IMR-90 (cell line): Measurements from ENCODE around the gene SMCHD1. TPM values are rescaled to one million over a fixed set of nuclear protein-coding genes. Genes with fewer than 3 reads are reported as not detected.
"Not testable (repeated sequence)": the region's sequence is repeated elsewhere in the genome, so short reads cannot be mapped to it uniquely, and the experiment has no call there.

Experiments
- ATAC-seq: fragments of 200-7000 bp; cut with Tn5 transposase; 2 replicates; pipeline ENCODE4 v1.9.1; 2020; ENCODE audit warnings: low read depth, mild to moderate bottlenecking, moderate library complexity
- BruUV-seq: library from RNA; stranded (reverse); fragments of 400-500 nt; replicated peaks from 2 replicates; lab custom pipeline; 2021; lab: Mats Ljungman, UMichigan
- CTCF ChIA-PET: fragments of 300-600 bp; formaldehyde crosslinking; extraction: SDS; loops from one replicate; lab custom pipeline; 2021; ENCODE audit warnings: antibody characterized with exemption; lab: Yijun Ruan, JAX
- POLR2A ChIA-PET: fragments of 300-600 bp; sonication (Branson Sonifier 250); formaldehyde crosslinking; loops from one replicate; lab custom pipeline; 2022; ENCODE audit warnings: antibody characterized with exemption; ENCODE audit not compliant: unreplicated experiment; lab: Charles Lee
- DNase-seq: peaks from one replicate; pipeline ENCODE4 v3.0.0; 2013
- H2AFZ ChIP-seq: replicated peaks from 2 replicates; pipeline ENCODE3; 2013; ENCODE audit warnings: low read length, mild to moderate bottlenecking; ENCODE audit not compliant: poor library complexity
- H2AK5ac ChIP-seq: 2 replicates; pipeline ENCODE4 v1.6.1; 2013; ENCODE audit warnings: low read depth, low read length, inconsistent platforms
- H2AK9ac ChIP-seq: replicated peaks from 2 replicates; pipeline ENCODE3; 2013; ENCODE audit warnings: mild to moderate bottlenecking, low read depth, low read length, moderate library complexity; ENCODE audit not compliant: poor library complexity
- H2BK120ac ChIP-seq: 2 replicates; pipeline ENCODE4 v1.6.1; 2013; ENCODE audit warnings: low read depth, low read length, inconsistent platforms
- H2BK15ac ChIP-seq: 3 replicates; pipeline ENCODE4 v1.6.1; 2013; ENCODE audit warnings: low read depth, low read length, inconsistent platforms
- H2BK20ac ChIP-seq: 2 replicates; pipeline ENCODE4 v1.6.1; 2013; ENCODE audit warnings: low read depth, mild to moderate bottlenecking, inconsistent platforms, low read length, moderate library complexity
- H2BK5ac ChIP-seq: 2 replicates; pipeline ENCODE4 v1.6.1; 2013; ENCODE audit warnings: mild to moderate bottlenecking, low read depth, low read length, inconsistent platforms; ENCODE audit not compliant: poor library complexity, severe bottlenecking
- H3K14ac ChIP-seq: replicated peaks from 2 replicates; pipeline ENCODE4 v1.6.1; 2013; ENCODE audit warnings: low read depth, low read length, inconsistent platforms
- H3K18ac ChIP-seq: 2 replicates; pipeline ENCODE4 v1.6.1; 2013; ENCODE audit warnings: low read depth, low read length, control low read depth
- H3K23ac ChIP-seq: 2 replicates; pipeline ENCODE4 v1.6.1; 2013; ENCODE audit warnings: low read depth, low read length, inconsistent platforms
- H3K27ac ChIP-seq: 2 replicates; pipeline ENCODE4 v1.5.1; 2013; ENCODE audit warnings: mild to moderate bottlenecking, control low read depth, low read length; ENCODE audit not compliant: insufficient read depth
- H3K27me3 ChIP-seq: 2 replicates; pipeline ENCODE4 v1.6.1; 2013; ENCODE audit warnings: low read length; ENCODE audit not compliant: control insufficient read depth, insufficient read depth
- H3K36me3 ChIP-seq: 2 replicates; pipeline ENCODE4 v1.6.1; 2013; ENCODE audit warnings: low read length, mixed read lengths; ENCODE audit not compliant: control insufficient read depth, insufficient read depth
- H3K4ac ChIP-seq: 2 replicates; pipeline ENCODE4 v1.6.1; 2013; ENCODE audit warnings: low read depth, low read length, inconsistent platforms
- H3K4me1 ChIP-seq: 2 replicates; pipeline ENCODE4 v1.6.1; 2013; ENCODE audit warnings: low read length, mixed read lengths; ENCODE audit not compliant: control insufficient read depth, insufficient read depth
- H3K4me2 ChIP-seq: 2 replicates; pipeline ENCODE4 v1.6.1; 2013; ENCODE audit warnings: low read depth, mild to moderate bottlenecking, control low read depth, low read length, moderate library complexity
- H3K4me3 ChIP-seq: 2 replicates; pipeline ENCODE4 v1.5.1; 2013; ENCODE audit warnings: low read depth, mild to moderate bottlenecking, control low read depth, low read length, moderate library complexity; ENCODE audit not compliant: insufficient read depth
- H3K56ac ChIP-seq: 2 replicates; pipeline ENCODE4 v1.6.1; 2013; ENCODE audit warnings: low read length, inconsistent platforms; ENCODE audit not compliant: insufficient read depth; ENCODE audit errors: extremely low read depth
- H3K79me1 ChIP-seq, 2 experiments: 2 replicates each; pipeline ENCODE4 v1.6.1; 2013; ENCODE audit warnings: low read length in 2 of 2, inconsistent platforms in 1 of 2, low read depth in 1 of 2
- H3K9ac ChIP-seq: 2 replicates; pipeline ENCODE4 v1.6.1; 2013; ENCODE audit warnings: low read depth, low read length, control low read depth
- H3K9me1 ChIP-seq: 2 replicates; pipeline ENCODE4 v1.6.1; 2013; ENCODE audit warnings: low read length, inconsistent platforms; ENCODE audit not compliant: insufficient read depth
- H3K9me3 ChIP-seq: 2 replicates; pipeline ENCODE4 v1.6.1; 2013; ENCODE audit warnings: low read length; ENCODE audit not compliant: control insufficient read depth, insufficient read depth
- H4K20me1 ChIP-seq: 2 replicates; pipeline ENCODE4 v1.6.1; 2013; ENCODE audit warnings: low read length, inconsistent platforms; ENCODE audit not compliant: insufficient read depth
- H4K5ac ChIP-seq: 2 replicates; pipeline ENCODE4 v1.6.1; 2013; ENCODE audit warnings: mild to moderate bottlenecking, low read depth, low read length, control low read depth
- H4K8ac ChIP-seq, 2 experiments: 2 replicates each; pipeline ENCODE4 v1.6.1; 2013; ENCODE audit warnings: low read depth in 2 of 2, low read length in 2 of 2, control low read depth in 1 of 2, inconsistent platforms in 1 of 2
- H4K91ac ChIP-seq: 2 replicates; pipeline ENCODE4 v1.6.1; 2013; ENCODE audit warnings: low read depth, low read length, inconsistent platforms; ENCODE audit not compliant: insufficient read depth
- dilution Hi-C: fragments of 300-500 bp; cut with HindIII; formaldehyde crosslinking; loops from one replicate; pipeline ENCODE4 v1.14.3; 2018; ENCODE audit warnings: low sequenced_read_pairs; ENCODE audit not compliant: unreplicated experiment
- in situ Hi-C: fragments of 300-500 bp; cut with MboI; formaldehyde crosslinking; loops from 3 replicates; pipeline ENCODE4 v1.14.3; 2019; ENCODE audit warnings: low sequenced_read_pairs, inconsistent platforms, mixed read lengths
- intact Hi-C: fragments of 100-400 bp; cut with micrococcal nuclease; formaldehyde crosslinking; loops from 2 replicates; pipeline ENCODE4 v1.10.0; 2022
- polyA plus RNA-seq, 3 experiments: library from polyadenylated mRNA; depleted of rRNA; stranded (reverse); fragments of >200 nt; gene quantifications; 2 replicates each; pipeline ENCODE4 v1.2.3, GENCODE V29; 2012; ENCODE audit warnings: low replicate concordance in 1 of 3
- total RNA-seq: library from RNA; depleted of rRNA; stranded (reverse); fragments of >200 nt; gene quantifications from 2 replicates; pipeline ENCODE4 v1.2.3, GENCODE V29; 2012

The SMCHD1 gene
- total and polyA plus RNA-seq, 2 of the 4 experiments (the other 2 are of a cell fraction), result 14.8 to 47.3 TPM

DNA sequence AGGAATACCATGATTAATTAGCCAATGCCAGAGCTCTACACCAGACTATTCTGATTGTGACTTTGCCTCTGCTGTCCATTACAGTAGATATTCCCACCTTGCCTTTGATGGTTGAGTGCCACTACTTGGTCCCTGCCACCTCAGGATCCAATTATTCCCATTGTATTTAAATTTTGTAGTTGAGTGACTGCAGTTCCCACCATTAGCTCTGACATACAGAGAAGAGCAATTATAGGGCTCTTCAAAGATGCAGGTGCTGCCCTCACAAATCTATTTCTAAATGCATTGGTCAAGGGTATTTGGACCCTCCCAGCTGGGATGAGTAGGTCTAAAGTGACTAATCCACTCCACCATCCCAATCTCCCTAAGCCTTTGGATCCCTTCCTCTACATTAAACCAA lies 181.8 kb downstream of the SMCHD1 start:
- H4K20me1 ChIP-seq, dilution Hi-C loops, H2BK15ac ChIP-seq: not testable (repeated sequence)

More for the DNA sequence above, 181.8 kb downstream of the SMCHD1 start:
- H3K79me1 ChIP-seq, H4K91ac ChIP-seq, H3K4me1 ChIP-seq, DNase-seq, H3K56ac ChIP-seq, H3K9me1 ChIP-seq, intact Hi-C loops, H3K18ac ChIP-seq, H3K9me3 ChIP-seq, H2BK120ac ChIP-seq, H3K36me3 ChIP-seq, H3K4ac ChIP-seq, H3K14ac ChIP-seq, H3K4me2 ChIP-seq, H2AFZ ChIP-seq, H2BK5ac ChIP-seq, H3K23ac ChIP-seq, H3K9ac ChIP-seq, H3K27ac ChIP-seq, POLR2A ChIA-PET, H3K4me3 ChIP-seq, H4K5ac ChIP-seq, CTCF ChIA-PET, H2AK5ac ChIP-seq, ATAC-seq, H4K8ac ChIP-seq, BruUV-seq, H2BK20ac ChIP-seq, H2AK9ac ChIP-seq, in situ Hi-C loops: not testable (repeated sequence)
- peaks cover 19% of the 10 kb centered on the region for H3K27me3 ChIP-seq
